H1 (cell line): Measurements from ENCODE around the gene ST8SIA4. TPM values are rescaled to one million over a fixed set of nuclear protein-coding genes. Genes with fewer than 3 reads are reported as not detected.

Experiments
- CHD2 ChIP-seq: IDR thresholded peaks from 2 replicates; pipeline ENCODE4 v1.6.1; 2012; ENCODE audit warnings: low read length, improper control_type of control experiment
- MAFK ChIP-seq: IDR thresholded peaks from 2 replicates; pipeline ENCODE4 v1.6.1; 2012; ENCODE audit warnings: low read depth, mild to moderate bottlenecking, improper control_type of control experiment, low read length
- RNF2 ChIP-seq: fragments of 200-900, 300-1000 bp; sonication (generic); IDR thresholded peaks from 2 replicates; pipeline ENCODE4 v1.7.1; 2016; ENCODE audit warnings: borderline replicate concordance, low read depth, mild to moderate bottlenecking, antibody characterized with exemption, low read length; ENCODE audit not compliant: poor library complexity, severe bottlenecking; ENCODE audit errors: missing control alignments
- polyA plus RNA-seq, 7 experiments: library from polyadenylated mRNA; depleted of rRNA in 3 of 7; stranded (reverse) in 5 of 7; unstranded in 2 of 7; fragments of >200 nt in 5 of 7; fragments of 200-250 nt in 2 of 7; gene quantifications; 1 replicate in 5 of 7; 2 replicates in 1 of 7; 4 replicates in 1 of 7; pipeline versions ENCODE4 v1.2.1 to v1.2.3, GENCODE V29; 2011 to 2013; ENCODE audit warnings: missing spikeins in 2 of 7, mixed read lengths in 2 of 7
- total RNA-seq: library from RNA; stranded (reverse); fragmentation: NEBNext Ultra II Directional; extraction: Animal tissue kit (Norgen Biotek cat#: 25700); gene quantifications from 2 replicates; pipeline ENCODE4 v1.2.1, GENCODE V29; 2021

Gene ST8SIA4
- total and polyA plus RNA-seq, 2 of the 8 experiments (the other 6 are each of a cell fraction or from before 2014, with no cell fraction given) = 0.08 to 0.50 TPM

- no peak for TF ChIP-seq CHD2
- TF ChIP-seq MAFK = no peak
- no peak for TF ChIP-seq RNF2
Measured at GRCh38 chr5:100802208-100802607, 100.9 kb downstream of the ST8SIA4 start (continued).
